Activated B cell treated with CpG ODN at 0.5 μM for 24 hours (primary cell): ENCODE measurements around the gene CAMK2G. TPM values are rescaled to one million over a fixed set of nuclear protein-coding genes. Genes with fewer than 3 reads are reported as not detected.
A peak's percentile ranks its signal among the peaks of the same experiment; 100 is the strongest.

Source experiments
- ATAC-seq: fragments of 200-7000 bp; cut with Tn5 transposase; one replicate; pipeline ENCODE4 v1.10.0; 2021; ENCODE audit warnings: low read depth, mild to moderate bottlenecking, moderate library complexity
- CTCF ChIA-PET: fragments of 350-600 bp; sonication (Branson Sonifier 250); formaldehyde crosslinking; loops from one replicate; lab custom pipeline; 2021; ENCODE audit warnings: antibody characterized with exemption; lab: Charles Lee
- POLR2A ChIA-PET: fragments of 350-600 bp; sonication (Branson Sonifier 250); formaldehyde crosslinking; loops from one replicate; lab custom pipeline; 2021; ENCODE audit warnings: antibody characterized with exemption; lab: Charles Lee
- DNase-seq: peaks from one replicate; pipeline ENCODE4 v3.0.0; 2022
- H3K27ac Mint-ChIP-seq: one replicate; pipeline ENCODE4 v1.8.0; 2020; ENCODE audit warnings: mixed read lengths
- H3K27me3 Mint-ChIP-seq: one replicate; pipeline ENCODE4 v1.8.0; 2021; ENCODE audit warnings: mixed read lengths
- H3K36me3 Mint-ChIP-seq: one replicate; pipeline ENCODE4 v1.8.0; 2021; ENCODE audit warnings: low read depth, mixed read lengths
- H3K4me1 Mint-ChIP-seq: one replicate; pipeline ENCODE4 v1.8.0; 2021; ENCODE audit warnings: mixed read lengths
- H3K4me3 Mint-ChIP-seq: one replicate; pipeline ENCODE4 v1.8.0; 2020; ENCODE audit warnings: mild to moderate bottlenecking, mixed read lengths
- H3K9me3 Mint-ChIP-seq: one replicate; pipeline ENCODE4 v1.8.0; 2020; ENCODE audit warnings: mixed read lengths
- intact Hi-C: fragments of 100-400 bp; cut with micrococcal nuclease; formaldehyde crosslinking; loops from one replicate; pipeline ENCODE4 v1.15.1; 2024
- total RNA-seq: library from RNA; stranded (reverse); gene quantifications from 2 replicates; pipeline ENCODE4 v1.2.3, GENCODE V29; 2022
- TF ChIP-seq, protein P1 (sequence below): fragments of 200-600 bp; IDR thresholded peaks from one replicate; pipeline ENCODE4 v1.8.0; 2022; ENCODE audit warnings: antibody characterized with exemption, mild to moderate bottlenecking

CAMK2G gene
- total RNA-seq, 1 donor from 2014 or later = 19.9 TPM

DNA sequence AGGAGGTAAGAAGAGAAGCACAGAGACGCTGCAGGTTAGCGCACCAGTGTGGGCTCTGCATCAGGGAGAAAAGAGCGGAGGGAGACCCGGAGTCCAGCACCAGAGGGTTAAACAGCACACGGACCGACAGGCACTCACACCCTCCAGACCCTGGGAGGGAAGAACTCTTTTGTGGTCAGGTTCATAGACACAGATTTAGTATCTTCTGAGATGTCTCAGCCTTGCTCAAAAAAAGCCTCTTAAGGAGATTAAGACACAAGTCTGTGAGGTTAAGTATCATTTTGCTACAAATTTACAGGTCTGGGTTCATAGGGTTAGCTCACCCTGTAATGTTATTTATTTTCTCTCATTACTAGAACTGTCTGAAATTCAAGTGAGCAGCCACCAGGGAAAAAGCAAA lies 46.2 kb downstream of the CAMK2G start:
- H3K9me3 Mint-ChIP-seq = no peaks in the 10 kb centered on the region
- H3K4me1 Mint-ChIP-seq = no peaks in the 10 kb centered on the region
- intact Hi-C loops = no loop called here
- peaks cover 35% of the 10 kb centered on the region for H3K36me3 Mint-ChIP-seq
- DNase-seq (no peak), ATAC-seq (no peak)
- CTCF ChIA-PET = no interaction called here
- TF ChIP-seq, protein P1, sequence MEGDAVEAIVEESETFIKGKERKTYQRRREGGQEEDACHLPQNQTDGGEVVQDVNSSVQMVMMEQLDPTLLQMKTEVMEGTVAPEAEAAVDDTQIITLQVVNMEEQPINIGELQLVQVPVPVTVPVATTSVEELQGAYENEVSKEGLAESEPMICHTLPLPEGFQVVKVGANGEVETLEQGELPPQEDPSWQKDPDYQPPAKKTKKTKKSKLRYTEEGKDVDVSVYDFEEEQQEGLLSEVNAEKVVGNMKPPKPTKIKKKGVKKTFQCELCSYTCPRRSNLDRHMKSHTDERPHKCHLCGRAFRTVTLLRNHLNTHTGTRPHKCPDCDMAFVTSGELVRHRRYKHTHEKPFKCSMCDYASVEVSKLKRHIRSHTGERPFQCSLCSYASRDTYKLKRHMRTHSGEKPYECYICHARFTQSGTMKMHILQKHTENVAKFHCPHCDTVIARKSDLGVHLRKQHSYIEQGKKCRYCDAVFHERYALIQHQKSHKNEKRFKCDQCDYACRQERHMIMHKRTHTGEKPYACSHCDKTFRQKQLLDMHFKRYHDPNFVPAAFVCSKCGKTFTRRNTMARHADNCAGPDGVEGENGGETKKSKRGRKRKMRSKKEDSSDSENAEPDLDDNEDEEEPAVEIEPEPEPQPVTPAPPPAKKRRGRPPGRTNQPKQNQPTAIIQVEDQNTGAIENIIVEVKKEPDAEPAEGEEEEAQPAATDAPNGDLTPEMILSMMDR = no peak
- H3K27me3 Mint-ChIP-seq = no peaks in the 10 kb centered on the region
- POLR2A ChIA-PET = no interaction called here
- no peak overlapping the region for H3K4me3 Mint-ChIP-seq
- H3K27ac Mint-ChIP-seq = no peak overlapping the region

DNA sequence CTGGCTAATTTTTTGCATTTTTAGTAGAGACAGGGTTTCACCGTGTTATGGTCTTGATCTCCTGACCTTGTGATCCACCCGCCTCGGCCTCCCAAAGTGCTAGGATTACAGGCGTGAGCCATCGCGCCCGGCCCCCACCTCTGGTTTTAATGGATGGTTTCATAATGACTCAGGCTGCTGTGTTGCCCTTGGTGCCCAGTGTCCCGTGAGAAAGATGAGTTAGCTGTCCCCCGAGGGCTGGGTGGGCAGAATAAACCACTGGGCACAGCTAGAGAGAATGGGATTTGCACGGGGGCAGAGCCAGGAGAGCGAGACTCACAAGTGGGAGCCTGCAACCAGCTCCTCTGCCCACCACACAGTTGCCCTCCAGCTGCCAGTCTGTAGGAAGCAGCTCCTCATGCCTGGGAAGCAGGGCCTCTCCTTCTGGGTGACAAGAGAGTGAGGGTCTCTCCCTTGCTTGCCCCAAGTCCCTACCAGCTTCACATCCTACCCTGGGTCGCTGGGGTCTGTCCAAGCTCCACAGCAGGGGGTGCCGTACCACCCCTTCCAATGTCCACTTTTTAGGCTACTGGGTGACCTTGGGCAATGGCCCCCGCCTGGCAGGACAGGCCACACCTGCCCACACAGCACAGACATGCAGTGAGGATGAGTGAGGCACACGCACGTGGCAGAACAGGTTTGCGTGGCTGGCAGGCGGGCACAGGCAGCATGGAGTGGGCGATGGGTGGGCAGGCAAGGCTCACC lies 46.8 kb downstream of the CAMK2G start:
- intact Hi-C loops = no loop called here
- ATAC-seq (no peak), DNase-seq (no peak)
- peaks cover 35% of the 10 kb centered on the region for H3K36me3 Mint-ChIP-seq
- ChIA-PET POLR2A (no interaction called here), CTCF (interaction anchor here (0.6 kb wide), 1 partner anchor 254 kb away, joined by 3 read pairs; no protein-coding TSS in a partner anchor)
- H3K4me1 Mint-ChIP-seq = no peaks in the 10 kb centered on the region
- TF ChIP-seq, protein P1 = no peak
- H3K4me3 Mint-ChIP-seq = no peak overlapping the region
- no peak overlapping the region for H3K27ac Mint-ChIP-seq
- H3K27me3 Mint-ChIP-seq = no peaks in the 10 kb centered on the region
- H3K9me3 Mint-ChIP-seq = no peaks in the 10 kb centered on the region

DNA sequence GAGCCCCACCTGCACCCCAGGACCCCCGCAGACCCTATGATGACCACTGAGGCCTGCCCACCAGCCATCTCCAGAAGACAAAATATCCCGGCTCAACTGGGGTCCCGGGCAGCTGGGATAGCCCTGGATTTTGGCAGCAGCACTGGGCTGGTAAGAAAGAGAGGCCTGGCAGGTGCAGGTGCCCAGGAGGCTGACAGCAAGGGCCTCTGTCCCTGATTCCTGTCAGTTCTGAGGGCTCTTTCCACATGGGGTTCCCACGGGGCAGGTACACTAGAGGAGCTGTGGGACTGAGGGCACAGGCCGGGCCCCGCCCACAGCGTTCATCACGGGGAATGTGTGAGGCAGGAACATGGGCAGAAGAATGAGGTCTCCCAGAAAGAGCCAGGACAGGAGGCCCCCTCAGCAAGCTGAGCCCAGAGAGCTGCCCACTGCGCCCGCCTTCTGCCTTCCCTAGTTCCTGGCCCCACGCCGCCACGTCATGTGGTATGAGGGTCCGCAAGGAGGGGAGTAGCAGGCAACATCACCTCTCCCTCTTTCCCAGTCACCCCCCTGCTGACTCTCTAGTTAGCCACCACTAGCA lies 50.1 kb downstream of the CAMK2G start:
- TF ChIP-seq, protein P1 = no peak
- no peak for ATAC-seq
- intact Hi-C loops = no loop called here
- no peaks in the 10 kb centered on the region for H3K27me3 Mint-ChIP-seq
- H3K9me3 Mint-ChIP-seq = no peaks in the 10 kb centered on the region
- no peak for DNase-seq
- POLR2A ChIA-PET = no interaction called here
- H3K4me3 Mint-ChIP-seq = no peak overlapping the region
- H3K36me3 Mint-ChIP-seq = peaks cover 42% of the 10 kb centered on the region
- no peak overlapping the region for H3K27ac Mint-ChIP-seq
- no peaks in the 10 kb centered on the region for H3K4me1 Mint-ChIP-seq
- CTCF ChIA-PET = no interaction called here

DNA sequence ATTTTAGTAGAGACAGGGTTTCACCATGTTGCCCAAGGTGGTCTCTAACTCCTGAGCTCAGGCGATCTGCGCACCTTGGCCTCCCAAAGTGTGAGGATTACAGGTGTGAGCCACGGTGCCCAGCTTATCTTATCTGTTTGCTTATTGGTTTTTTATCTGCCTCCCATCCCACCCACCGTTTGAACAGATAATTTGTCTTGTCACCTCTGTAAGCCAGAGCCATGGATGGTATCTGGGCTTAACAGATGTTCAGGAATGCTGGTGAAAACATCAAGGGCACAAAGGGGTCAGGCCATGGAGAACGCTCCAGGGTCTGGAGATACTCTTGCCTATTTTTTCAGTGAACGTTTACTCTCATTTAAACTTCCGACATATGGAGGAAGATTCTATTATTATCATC lies 51.0 kb downstream of the CAMK2G start:
- no peak for DNase-seq
- Mint-ChIP-seq H3K27ac (no peak overlapping the region), H3K4me3 (no peak overlapping the region), H3K27me3 (no peaks in the 10 kb centered on the region), H3K9me3 (no peaks in the 10 kb centered on the region), H3K4me1 (no peaks in the 10 kb centered on the region), H3K36me3 (peaks cover 45% of the 10 kb centered on the region)
- ChIA-PET CTCF (no interaction called here), POLR2A (no interaction called here)
- TF ChIP-seq, protein P1 = no peak
- ATAC-seq = no peak
- intact Hi-C loops = no loop called here

DNA sequence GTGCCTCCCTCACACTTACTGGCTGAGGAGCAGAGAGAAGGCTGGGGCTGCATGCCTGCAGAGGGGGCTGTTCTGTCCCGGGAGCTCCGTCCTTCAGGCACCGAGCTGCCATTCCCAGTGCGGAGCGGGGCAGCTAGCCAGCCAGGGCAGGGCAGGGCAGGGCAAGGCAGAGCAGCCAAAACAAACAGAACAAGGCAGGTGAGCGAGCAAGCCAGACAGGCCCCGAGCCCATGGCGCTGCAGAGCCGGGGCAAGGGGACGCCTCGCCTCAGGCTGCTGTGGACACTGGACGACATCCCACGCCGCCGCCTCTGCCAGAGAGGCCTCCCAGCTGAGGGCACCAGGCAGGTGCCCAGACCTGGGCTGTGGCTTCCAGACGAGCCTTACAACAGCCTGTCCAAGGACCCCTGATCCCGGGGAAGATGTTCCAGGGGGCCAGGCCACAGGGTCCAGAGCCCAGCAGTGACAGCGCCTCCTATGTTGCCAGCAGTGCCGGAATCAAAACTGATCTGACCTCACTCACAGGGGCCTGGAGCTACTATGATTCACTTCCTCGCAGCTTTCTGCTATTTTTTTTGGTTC lies 54.8 kb downstream of the CAMK2G start:
- ATAC-seq (no peak), DNase-seq (no peak)
- intact Hi-C loops = loop anchor here (10.0 kb wide), 1 partner anchor 195 kb away; no protein-coding TSS in a partner anchor
- H3K27ac Mint-ChIP-seq = peak overlapping the region; percentile 41
- ChIA-PET POLR2A (no interaction called here), CTCF (no interaction called here)
- no peaks in the 10 kb centered on the region for H3K4me1 Mint-ChIP-seq
- no peak overlapping the region for H3K4me3 Mint-ChIP-seq
- peaks cover 46% of the 10 kb centered on the region for H3K36me3 Mint-ChIP-seq
- no peaks in the 10 kb centered on the region for H3K9me3 Mint-ChIP-seq
- TF ChIP-seq, protein P1 = no peak
- H3K27me3 Mint-ChIP-seq = no peaks in the 10 kb centered on the region
